SK-N-SH treated with all-trans-retinoic acid at 6 μM for 48 hours (cell line): ENCODE measurements around the gene SERTAD2.

Experiments used
- ATAC-seq: fragments of 200-7000 bp; cut with Tn5 transposase; 3 replicates; pipeline ENCODE4 v1.9.1; 2020; ENCODE audit warnings: mild to moderate bottlenecking, moderate library complexity
- ARNTL ChIP-seq: fragments of 450-650 bp; formaldehyde crosslinking; IDR thresholded peaks from 2 replicates; pipeline ENCODE4 v1.5.0; 2020; ENCODE audit warnings: low read depth, mild to moderate bottlenecking, moderate library complexity, borderline replicate concordance
- CREB5 ChIP-seq: fragments of 250-450 bp; sonication (Bioruptor Pico); IDR thresholded peaks from 2 replicates; pipeline ENCODE4 v1.5.1; 2020; ENCODE audit warnings: low read depth, mild to moderate bottlenecking, moderate library complexity
- CSDC2 ChIP-seq: fragments of 250-450 bp; sonication (Bioruptor Pico); IDR thresholded peaks from 2 replicates; pipeline ENCODE4 v1.5.0; 2020; ENCODE audit warnings: mild to moderate bottlenecking, moderate library complexity
- CSRNP3 ChIP-seq: fragments of 250-450 bp; sonication (Bioruptor Pico); IDR thresholded peaks from 2 replicates; pipeline ENCODE4 v1.5.1; 2021; ENCODE audit warnings: mild to moderate bottlenecking, moderate library complexity
- ESRRG ChIP-seq: fragments of 250-450 bp; sonication (Bioruptor Pico); IDR thresholded peaks from 2 replicates; pipeline ENCODE4 v1.6.1; 2021; ENCODE audit warnings: mild to moderate bottlenecking
- GLIS3 ChIP-seq: fragments of 250-450 bp; sonication (Bioruptor Pico); IDR thresholded peaks from 2 replicates; pipeline ENCODE4 v1.5.0; 2020; ENCODE audit warnings: mild to moderate bottlenecking, moderate library complexity
- ISL1 ChIP-seq: fragments of 250-450 bp; sonication (Bioruptor Pico); IDR thresholded peaks from 2 replicates; pipeline ENCODE4 v2.1.2; 2022; ENCODE audit warnings: mild to moderate bottlenecking, moderate library complexity
- OSR1 ChIP-seq: fragments of 250-450 bp; sonication (Bioruptor Pico); IDR thresholded peaks from 2 replicates; pipeline ENCODE4 v1.8.0; 2022; ENCODE audit warnings: moderate library complexity, mild to moderate bottlenecking, inconsistent platforms
- POU6F1 ChIP-seq: fragments of 250-450 bp; sonication (Bioruptor Pico); IDR thresholded peaks from 2 replicates; pipeline ENCODE4 v1.8.0; 2021; ENCODE audit warnings: low read depth, mild to moderate bottlenecking, moderate library complexity, borderline replicate concordance
- PPARA ChIP-seq: fragments of 250-450 bp; sonication (Bioruptor Pico); IDR thresholded peaks from 2 replicates; pipeline ENCODE4 v1.5.0; 2020; ENCODE audit warnings: mild to moderate bottlenecking, borderline replicate concordance
- SNAI2 ChIP-seq: fragments of 250-450 bp; sonication (Bioruptor Pico); IDR thresholded peaks from 2 replicates; pipeline ENCODE4 v1.5.0; 2020; ENCODE audit warnings: mild to moderate bottlenecking, moderate library complexity
- TCF4 ChIP-seq: fragments of 250-450 bp; sonication (Bioruptor Pico); IDR thresholded peaks from 2 replicates; pipeline ENCODE4 v1.8.0; 2021; ENCODE audit warnings: mild to moderate bottlenecking, moderate library complexity, borderline replicate concordance
- TSHZ2 ChIP-seq: fragments of 250-450 bp; sonication (Bioruptor Pico); IDR thresholded peaks from 2 replicates; pipeline ENCODE4 v1.5.0; 2020; ENCODE audit warnings: mild to moderate bottlenecking, moderate library complexity
- ZC3H10 ChIP-seq: fragments of 250-450 bp; sonication (Bioruptor Pico); IDR thresholded peaks from 2 replicates; pipeline ENCODE4 v1.5.1; 2021; ENCODE audit warnings: mild to moderate bottlenecking, moderate library complexity
- ZFP3 ChIP-seq: fragments of 250-450 bp; sonication (Bioruptor Pico); IDR thresholded peaks from 2 replicates; pipeline ENCODE4 v1.5.0; 2020; ENCODE audit warnings: mild to moderate bottlenecking, moderate library complexity
- ZFP30 ChIP-seq: fragments of 450-650 bp; formaldehyde crosslinking; IDR thresholded peaks from 2 replicates; pipeline ENCODE4 v1.5.0; 2022; ENCODE audit warnings: mild to moderate bottlenecking, moderate library complexity
- ZNF565 ChIP-seq: fragments of 450-650 bp; formaldehyde crosslinking; conservative IDR thresholded peaks from 2 replicates; pipeline ENCODE4 v1.5.0; 2020; ENCODE audit warnings: low read depth, mild to moderate bottlenecking, moderate library complexity

Gene SERTAD2

GRCh38 chr2:64595397-64596176 lies 58.1 kb downstream of the SERTAD2 start:
- no peak for TF ChIP-seq CSDC2 (CRISPR knock-in tag)
- TF ChIP-seq OSR1: no peak
- no peak for TF ChIP-seq CSRNP3
- TF ChIP-seq GLIS3: no peak
- no peak for TF ChIP-seq CREB5 (CRISPR knock-in tag)
- no peak for TF ChIP-seq ZC3H10 (CRISPR knock-in tag)
- no peak for TF ChIP-seq PPARA
- no peak for TF ChIP-seq TSHZ2 (CRISPR knock-in tag)
- TF ChIP-seq SNAI2 (CRISPR knock-in tag): no peak
- no peak for TF ChIP-seq ISL1 (CRISPR knock-in tag)
- ATAC-seq: peak; percentile 79

GRCh38 chr2:64594226-64594989 lies 59.3 kb downstream of the SERTAD2 start:
- ATAC-seq: peak; percentile 39; the same call in 2 of the 3 replicates
- TF ChIP-seq ARNTL (no peak), POU6F1 (CRISPR knock-in tag) (no peak), ESRRG (CRISPR knock-in tag) (no peak), TSHZ2 (CRISPR knock-in tag) (no peak), CSDC2 (CRISPR knock-in tag) (no peak), CSRNP3 (no peak), OSR1 (no peak), TCF4 (CRISPR knock-in tag) (no peak), GLIS3 (no peak), SNAI2 (CRISPR knock-in tag) (no peak), ZNF565 (CRISPR knock-in tag) (no peak), ZFP30 (CRISPR knock-in tag) (no peak), ZFP3 (CRISPR knock-in tag) (no peak), ISL1 (CRISPR knock-in tag) (no peak)
